ENCODE measurements around the gene TMED9.
"Not testable (repeated sequence)": the region's sequence is repeated elsewhere in the genome, so short reads cannot be mapped to it uniquely, and the experiment has no call there.

TMED9 gene

DNA sequence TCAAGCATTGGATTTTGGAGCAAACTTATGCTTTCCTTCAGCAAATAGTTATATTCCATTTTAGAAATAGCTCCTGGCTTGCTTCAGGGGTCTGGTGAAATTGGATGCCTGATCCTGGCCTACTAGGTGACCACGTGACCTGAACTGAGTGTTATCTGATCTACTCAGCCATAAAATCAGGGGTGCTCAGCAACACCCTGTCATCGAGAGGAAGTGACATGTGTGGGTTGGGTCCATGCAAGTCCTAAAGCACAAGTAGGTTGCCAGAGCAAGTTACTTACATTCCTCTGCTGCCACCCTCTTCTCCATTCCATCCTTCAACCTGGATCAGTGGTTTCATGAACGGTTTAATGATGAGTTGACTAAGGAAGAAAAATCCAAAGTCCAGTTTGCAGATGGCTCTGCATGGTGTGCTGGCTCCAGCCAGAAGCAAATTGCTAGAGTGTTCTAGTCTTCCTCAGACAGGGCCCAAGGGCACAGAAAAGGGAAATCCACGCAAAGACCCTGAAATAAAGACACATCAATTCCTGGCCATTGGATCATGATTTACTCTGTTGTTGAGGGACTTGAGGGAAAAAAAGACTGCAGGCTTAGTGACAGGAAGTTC lies 34.9 kb upstream of the TMED9 start:
- TF ChIP-seq ZFX (IDR thresholded peaks at IDR 0.05) = no peak
- TF ChIP-seq, protein P1, sequence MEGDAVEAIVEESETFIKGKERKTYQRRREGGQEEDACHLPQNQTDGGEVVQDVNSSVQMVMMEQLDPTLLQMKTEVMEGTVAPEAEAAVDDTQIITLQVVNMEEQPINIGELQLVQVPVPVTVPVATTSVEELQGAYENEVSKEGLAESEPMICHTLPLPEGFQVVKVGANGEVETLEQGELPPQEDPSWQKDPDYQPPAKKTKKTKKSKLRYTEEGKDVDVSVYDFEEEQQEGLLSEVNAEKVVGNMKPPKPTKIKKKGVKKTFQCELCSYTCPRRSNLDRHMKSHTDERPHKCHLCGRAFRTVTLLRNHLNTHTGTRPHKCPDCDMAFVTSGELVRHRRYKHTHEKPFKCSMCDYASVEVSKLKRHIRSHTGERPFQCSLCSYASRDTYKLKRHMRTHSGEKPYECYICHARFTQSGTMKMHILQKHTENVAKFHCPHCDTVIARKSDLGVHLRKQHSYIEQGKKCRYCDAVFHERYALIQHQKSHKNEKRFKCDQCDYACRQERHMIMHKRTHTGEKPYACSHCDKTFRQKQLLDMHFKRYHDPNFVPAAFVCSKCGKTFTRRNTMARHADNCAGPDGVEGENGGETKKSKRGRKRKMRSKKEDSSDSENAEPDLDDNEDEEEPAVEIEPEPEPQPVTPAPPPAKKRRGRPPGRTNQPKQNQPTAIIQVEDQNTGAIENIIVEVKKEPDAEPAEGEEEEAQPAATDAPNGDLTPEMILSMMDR (conservative IDR thresholded peaks at IDR 0.05) = no peak
- H3K27ac ChIP-seq = no peak overlapping the region

DNA sequence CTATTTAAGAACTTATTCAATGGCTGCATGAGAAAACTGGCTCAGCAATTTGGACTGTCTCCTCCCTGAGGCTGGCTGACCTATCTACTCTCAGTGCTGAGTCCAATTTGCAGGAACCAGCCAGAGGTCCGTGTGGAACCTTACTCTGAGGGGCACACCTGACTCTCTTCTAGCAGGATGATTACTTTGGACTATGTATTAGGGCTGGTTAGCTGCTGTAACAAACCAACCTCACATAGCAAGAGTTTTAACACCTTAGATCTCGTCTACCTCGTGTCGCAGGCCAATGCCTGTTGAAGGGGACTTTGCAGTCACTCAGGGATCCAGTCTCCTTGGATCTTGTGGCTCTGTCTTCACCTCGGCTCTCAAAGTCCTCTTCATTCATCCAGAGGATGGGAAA lies 34.2 kb upstream of the TMED9 start:
- H3K27ac ChIP-seq = no peak overlapping the region
- TF ChIP-seq, protein P1 (conservative IDR thresholded peaks at IDR 0.05) = no peak
- no peak for TF ChIP-seq ZFX (IDR thresholded peaks at IDR 0.05)

DNA sequence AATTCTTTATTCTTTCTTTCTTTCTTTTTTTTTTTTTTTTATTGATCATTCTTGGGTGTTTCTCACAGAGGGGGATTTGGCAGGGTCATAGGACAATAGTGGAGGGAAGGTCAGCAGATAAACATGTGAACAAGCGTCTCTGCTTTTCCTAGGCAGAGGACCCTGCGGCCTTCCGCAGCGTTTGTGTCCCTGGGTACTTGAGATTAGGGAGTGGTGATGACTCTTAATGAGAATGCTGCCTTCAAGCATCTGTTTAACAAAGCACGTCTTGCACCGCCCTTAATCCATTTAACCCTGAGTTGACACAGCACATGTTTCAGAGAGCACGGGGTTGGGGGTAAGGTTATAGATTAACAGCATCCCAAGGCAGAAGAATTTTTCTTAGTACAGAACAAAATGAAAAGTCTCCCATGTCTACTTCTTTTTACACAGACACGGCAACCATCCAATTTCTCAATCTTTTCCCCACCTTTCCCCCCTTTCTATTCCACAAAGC lies 32.5 kb upstream of the TMED9 start:
- H3K27ac ChIP-seq = not testable (repeated sequence)

DNA sequence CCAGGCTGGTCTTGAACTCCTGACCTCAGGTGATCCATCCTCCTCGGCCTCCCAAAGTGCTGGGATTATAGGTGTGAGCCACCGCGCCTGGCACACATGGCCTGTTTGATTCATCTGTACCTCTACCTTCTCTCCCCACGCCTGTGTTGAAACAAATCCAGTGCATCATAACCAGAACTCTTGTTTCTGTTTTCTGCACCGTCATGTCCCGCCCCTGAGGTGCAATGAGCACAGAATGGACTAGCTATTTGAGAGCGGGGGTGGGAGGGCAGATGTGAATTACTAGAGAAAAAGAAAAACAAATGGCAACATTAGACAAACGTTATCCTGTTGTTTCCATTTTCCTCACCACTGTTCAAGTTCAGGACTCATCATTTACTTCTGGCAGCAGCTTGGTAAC lies 27.0 kb upstream of the TMED9 start:
- H3K27ac ChIP-seq = no peak overlapping the region
- no peak for TF ChIP-seq ZFX (IDR thresholded peaks at IDR 0.05)
- TF ChIP-seq, protein P1 (conservative IDR thresholded peaks at IDR 0.05) = no peak

DNA sequence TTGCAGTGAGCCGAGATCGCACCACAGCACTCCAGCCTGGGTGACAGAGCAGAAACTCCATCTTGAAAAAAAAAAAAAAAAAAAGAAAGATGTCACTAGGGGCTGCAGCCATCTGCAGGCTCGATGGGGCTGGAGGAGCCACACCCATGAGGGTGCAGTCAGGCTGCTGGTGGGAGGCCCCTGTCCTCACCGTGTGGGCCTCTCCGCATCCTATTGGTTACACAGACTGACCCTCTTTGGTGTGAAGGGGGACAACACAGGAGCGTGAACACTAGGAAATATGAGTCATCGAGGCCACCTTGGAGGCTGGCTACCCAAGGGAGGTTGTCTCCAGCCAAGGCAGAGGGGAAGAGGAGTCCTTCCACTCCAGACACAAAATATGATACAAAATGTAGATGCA lies 23.7 kb upstream of the TMED9 start:
- TF ChIP-seq ZFX (IDR thresholded peaks at IDR 0.05) = no peak
- TF ChIP-seq, protein P1 (conservative IDR thresholded peaks at IDR 0.05) = no peak
- H3K27ac ChIP-seq = no peak overlapping the region

DNA sequence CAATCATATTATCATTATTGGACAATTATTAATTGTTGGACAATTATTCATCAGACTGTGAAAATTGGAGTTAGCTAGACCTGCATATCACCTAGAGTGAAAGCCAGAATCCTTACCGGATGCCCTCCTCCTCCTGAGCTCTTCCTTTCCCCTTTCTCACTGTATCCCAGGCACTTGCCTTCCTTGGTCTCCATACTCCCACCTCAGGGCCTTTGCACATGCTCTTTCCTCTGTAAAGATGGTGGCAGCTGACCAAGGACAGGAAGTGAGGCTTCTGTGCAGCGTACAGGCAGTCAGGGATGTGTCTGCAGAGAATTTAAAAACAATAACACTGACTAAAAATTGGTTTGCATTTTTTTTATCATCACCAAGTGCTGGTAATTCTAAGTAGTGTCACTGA lies 22.1 kb upstream of the TMED9 start:
- TF ChIP-seq, protein P1 (conservative IDR thresholded peaks at IDR 0.05) = no peak
- no peak for TF ChIP-seq ZFX (IDR thresholded peaks at IDR 0.05)
- H3K27ac ChIP-seq = no peak overlapping the region

DNA sequence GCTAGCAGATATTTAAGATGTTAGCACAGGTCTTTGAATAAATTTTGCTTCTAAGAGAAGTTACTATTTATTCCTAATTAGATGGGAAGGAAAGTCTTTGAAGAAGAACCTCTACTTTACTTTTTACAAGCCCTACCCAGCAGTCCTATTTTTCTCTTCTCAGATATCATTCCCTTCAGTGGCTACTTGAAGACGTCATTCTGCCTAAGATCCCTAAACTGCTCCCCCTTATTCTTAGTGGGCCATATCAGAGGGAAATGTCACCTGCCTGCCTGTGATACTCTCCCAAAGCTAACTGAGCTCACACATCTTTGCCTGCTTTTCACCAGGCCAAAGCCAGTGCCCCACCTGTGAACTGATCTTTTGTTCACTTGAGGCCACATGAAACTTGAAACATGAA lies 16.5 kb upstream of the TMED9 start:
- TF ChIP-seq, protein P1 (conservative IDR thresholded peaks at IDR 0.05) = no peak
- no peak for TF ChIP-seq ZFX (IDR thresholded peaks at IDR 0.05)
- H3K27ac ChIP-seq = no peak overlapping the region

DNA sequence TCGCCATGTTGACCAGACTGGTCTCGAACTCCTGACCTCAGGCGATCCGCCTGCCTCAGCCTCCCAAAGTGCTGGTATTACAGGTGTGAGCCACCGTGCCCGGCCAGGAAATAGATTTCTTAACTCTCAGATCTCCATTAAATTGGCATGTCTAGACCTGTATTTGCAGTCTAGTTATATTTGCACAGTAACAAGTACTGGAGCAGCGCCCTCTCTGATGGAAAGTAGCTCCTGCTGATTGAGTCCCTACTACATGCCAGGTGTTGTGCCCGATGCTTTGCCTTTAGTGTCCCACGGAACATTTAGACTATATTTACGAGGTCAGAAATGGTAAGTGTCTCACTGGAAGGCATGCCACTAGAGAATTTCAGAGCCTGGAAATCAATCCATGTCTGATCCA lies 15.8 kb upstream of the TMED9 start:
- H3K27ac ChIP-seq = no peak overlapping the region
- TF ChIP-seq, protein P1 (conservative IDR thresholded peaks at IDR 0.05) = no peak
- no peak for TF ChIP-seq ZFX (IDR thresholded peaks at IDR 0.05)
